Measurements from ENCODE around the gene KRTAP12-3. TPM values are rescaled to one million over a fixed set of nuclear protein-coding genes. Genes with fewer than 3 reads are reported as not detected.
"Not testable (repeated sequence)": the region's sequence is repeated elsewhere in the genome, so short reads cannot be mapped to it uniquely, and the experiment has no call there.

Gene KRTAP12-3
- polyA plus RNA-seq, 1 donor from 2014 or later = not detected

DNA sequence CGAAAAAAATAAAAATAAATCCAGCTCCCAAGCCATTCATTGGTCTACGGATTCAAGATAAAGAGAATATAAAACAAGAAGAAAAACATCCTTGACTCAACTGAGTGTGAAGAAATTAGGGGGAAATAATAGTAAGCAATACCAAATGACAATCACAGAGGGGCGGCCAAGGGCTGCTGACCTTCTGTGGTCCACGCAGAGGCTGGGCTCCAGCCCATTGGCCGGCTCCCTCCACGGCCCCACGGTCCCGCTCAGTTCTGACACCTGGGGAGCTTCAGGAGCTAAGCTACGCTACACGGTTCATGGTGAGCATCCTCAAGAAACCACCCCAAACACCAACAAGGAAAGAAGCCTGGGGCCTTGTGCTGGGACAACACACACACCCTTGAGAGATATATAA, 38.8 kb downstream of the KRTAP12-3 start:
- Histone ChIP-seq H3K9me3 (ENCODE audit: low read length) (peaks cover 10% of the 10 kb centered on the region), H3K9ac (ENCODE audit: low read length) (no peak overlapping the region), H3K27me3 (ENCODE audit: insufficient read depth, low read depth, low read length) (no peaks in the 10 kb centered on the region), H3K9me2 (ENCODE audit: insufficient read depth, low read length) (no peaks in the 10 kb centered on the region), H3K36me3 (ENCODE audit: insufficient read depth, low read length) (no peaks in the 10 kb centered on the region), H3K27ac (ENCODE audit: low read length) (no peak overlapping the region), H3F3A (ENCODE audit: insufficient read depth, low read length, poor library complexity, severe bottlenecking) (no peaks in the 10 kb centered on the region), H3K4me2 (ENCODE audit: low read length) (no peak overlapping the region), H3K4me3 (ENCODE audit: low read length) (no peak overlapping the region), H2AFZ (ENCODE audit: low read depth, low read length) (no peak overlapping the region), H4K20me1 (ENCODE audit: insufficient read depth) (no peaks in the 10 kb centered on the region), H3K79me2 (replicated peaks; ENCODE audit: insufficient read depth, low read length) (no peaks in the 10 kb centered on the region)
- TF ChIP-seq, protein P1, sequence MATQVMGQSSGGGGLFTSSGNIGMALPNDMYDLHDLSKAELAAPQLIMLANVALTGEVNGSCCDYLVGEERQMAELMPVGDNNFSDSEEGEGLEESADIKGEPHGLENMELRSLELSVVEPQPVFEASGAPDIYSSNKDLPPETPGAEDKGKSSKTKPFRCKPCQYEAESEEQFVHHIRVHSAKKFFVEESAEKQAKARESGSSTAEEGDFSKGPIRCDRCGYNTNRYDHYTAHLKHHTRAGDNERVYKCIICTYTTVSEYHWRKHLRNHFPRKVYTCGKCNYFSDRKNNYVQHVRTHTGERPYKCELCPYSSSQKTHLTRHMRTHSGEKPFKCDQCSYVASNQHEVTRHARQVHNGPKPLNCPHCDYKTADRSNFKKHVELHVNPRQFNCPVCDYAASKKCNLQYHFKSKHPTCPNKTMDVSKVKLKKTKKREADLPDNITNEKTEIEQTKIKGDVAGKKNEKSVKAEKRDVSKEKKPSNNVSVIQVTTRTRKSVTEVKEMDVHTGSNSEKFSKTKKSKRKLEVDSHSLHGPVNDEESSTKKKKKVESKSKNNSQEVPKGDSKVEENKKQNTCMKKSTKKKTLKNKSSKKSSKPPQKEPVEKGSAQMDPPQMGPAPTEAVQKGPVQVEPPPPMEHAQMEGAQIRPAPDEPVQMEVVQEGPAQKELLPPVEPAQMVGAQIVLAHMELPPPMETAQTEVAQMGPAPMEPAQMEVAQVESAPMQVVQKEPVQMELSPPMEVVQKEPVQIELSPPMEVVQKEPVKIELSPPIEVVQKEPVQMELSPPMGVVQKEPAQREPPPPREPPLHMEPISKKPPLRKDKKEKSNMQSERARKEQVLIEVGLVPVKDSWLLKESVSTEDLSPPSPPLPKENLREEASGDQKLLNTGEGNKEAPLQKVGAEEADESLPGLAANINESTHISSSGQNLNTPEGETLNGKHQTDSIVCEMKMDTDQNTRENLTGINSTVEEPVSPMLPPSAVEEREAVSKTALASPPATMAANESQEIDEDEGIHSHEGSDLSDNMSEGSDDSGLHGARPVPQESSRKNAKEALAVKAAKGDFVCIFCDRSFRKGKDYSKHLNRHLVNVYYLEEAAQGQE (IDR thresholded peaks at IDR 0.05; ENCODE audit: borderline replicate concordance) = no peak

DNA sequence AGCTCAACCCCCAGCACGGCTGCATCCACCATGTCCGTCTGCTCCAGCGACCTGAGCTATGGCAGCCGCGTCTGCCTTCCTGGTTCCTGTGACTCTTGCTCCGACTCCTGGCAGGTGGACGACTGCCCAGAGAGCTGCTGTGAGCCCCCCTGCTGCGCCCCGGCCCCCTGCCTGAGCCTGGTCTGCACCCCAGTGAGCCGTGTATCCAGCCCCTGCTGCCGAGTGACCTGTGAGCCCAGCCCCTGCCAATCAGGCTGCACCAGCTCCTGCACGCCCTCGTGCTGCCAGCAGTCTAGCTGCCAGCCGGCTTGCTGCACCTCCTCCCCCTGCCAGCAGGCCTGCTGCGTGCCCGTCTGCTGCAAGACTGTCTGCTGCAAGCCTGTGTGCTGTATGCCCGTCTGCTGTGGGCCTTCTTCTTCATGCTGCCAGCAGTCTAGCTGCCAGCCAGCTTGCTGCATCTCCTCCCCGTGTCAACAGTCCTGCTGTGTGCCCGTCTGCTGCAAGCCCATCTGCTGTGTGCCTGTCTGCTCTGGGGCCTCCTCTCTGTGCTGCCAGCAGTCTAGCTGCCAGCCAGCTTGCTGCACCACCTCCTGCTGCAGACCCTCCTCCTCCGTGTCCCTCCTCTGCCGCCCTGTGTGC, 39.6 kb downstream of the KRTAP12-3 start, which contains the start of gene KRTAP10-12:
Gene KRTAP10-12, plus strand, starts transcription at position 1 of the 639 bp plus-strand sequence. Its CDS starts 30 bp downstream, at position 31.
- H3K27ac ChIP-seq (ENCODE audit: low read length); H3K27me3 ChIP-seq (ENCODE audit: insufficient read depth, low read depth, low read length); H3K4me2 ChIP-seq (ENCODE audit: low read length); H3K79me2 ChIP-seq (replicated peaks; ENCODE audit: insufficient read depth, low read length); H3K9me2 ChIP-seq (ENCODE audit: insufficient read depth, low read length); H2AFZ ChIP-seq (ENCODE audit: low read depth, low read length); H3K9ac ChIP-seq (ENCODE audit: low read length); H3F3A ChIP-seq (ENCODE audit: insufficient read depth, low read length, poor library complexity, severe bottlenecking); H3K9me3 ChIP-seq (ENCODE audit: low read length); H3K36me3 ChIP-seq (ENCODE audit: insufficient read depth, low read length); H3K4me3 ChIP-seq (ENCODE audit: low read length); H4K20me1 ChIP-seq (ENCODE audit: insufficient read depth): not testable (repeated sequence)

DNA sequence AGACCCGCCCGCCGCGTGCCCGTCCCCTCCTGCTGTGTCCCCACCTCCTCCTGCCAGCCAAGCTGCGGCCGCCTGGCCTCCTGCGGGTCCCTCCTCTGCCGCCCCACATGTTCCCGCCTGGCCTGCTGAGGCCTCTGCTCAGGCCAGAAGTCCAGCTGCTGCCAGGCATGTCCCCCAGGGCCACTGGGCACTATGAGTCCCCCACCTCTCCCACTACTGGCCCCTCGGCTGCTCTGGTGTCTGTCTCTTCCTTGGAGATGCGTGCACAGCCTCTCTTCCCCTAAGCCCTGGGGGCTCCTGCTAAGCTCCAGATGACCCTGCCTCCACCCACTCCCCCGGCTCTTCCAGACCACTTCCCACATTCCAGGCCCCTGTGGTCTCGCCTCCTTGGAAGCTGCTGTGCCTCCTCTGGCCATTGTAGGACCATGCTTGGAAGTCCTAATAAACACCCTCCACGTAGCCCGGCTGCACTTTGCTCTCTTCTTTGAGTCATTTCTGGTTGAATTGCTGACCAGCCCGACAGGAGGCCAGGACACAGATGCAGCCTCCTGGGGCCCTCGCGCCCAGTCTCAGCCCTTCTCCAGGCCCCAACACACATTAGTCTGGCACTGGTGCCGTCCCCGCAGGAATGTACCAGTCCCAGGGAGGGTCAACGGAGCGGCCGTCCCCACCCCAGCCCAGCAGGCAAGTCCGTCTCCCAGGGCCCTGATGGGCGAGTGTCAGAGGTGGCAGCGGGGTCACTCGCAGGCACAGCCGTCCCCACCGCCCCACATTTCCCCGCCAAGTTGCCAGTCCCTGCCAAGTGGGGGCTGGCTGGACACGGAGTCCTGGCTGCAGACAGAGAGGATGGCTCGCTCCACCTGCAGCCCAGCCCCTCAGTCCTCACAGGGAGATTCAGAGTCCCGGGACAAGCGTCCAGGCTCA, 40.3 kb downstream of the KRTAP12-3 start:
- Histone ChIP-seq H3K27me3 (ENCODE audit: insufficient read depth, low read depth, low read length) (no peaks in the 10 kb centered on the region), H3K4me2 (ENCODE audit: low read length) (no peak overlapping the region), H2AFZ (ENCODE audit: low read depth, low read length) (no peak overlapping the region), H3K79me2 (replicated peaks; ENCODE audit: insufficient read depth, low read length) (no peaks in the 10 kb centered on the region), H3K9me3 (ENCODE audit: low read length) (peaks cover 3% of the 10 kb centered on the region), H3F3A (ENCODE audit: insufficient read depth, low read length, poor library complexity, severe bottlenecking) (no peaks in the 10 kb centered on the region), H3K36me3 (ENCODE audit: insufficient read depth, low read length) (no peaks in the 10 kb centered on the region), H3K4me3 (ENCODE audit: low read length) (no peak overlapping the region), H4K20me1 (ENCODE audit: insufficient read depth) (no peaks in the 10 kb centered on the region), H3K27ac (ENCODE audit: low read length) (no peak overlapping the region), H3K9me2 (ENCODE audit: insufficient read depth, low read length) (no peaks in the 10 kb centered on the region), H3K9ac (ENCODE audit: low read length) (no peak overlapping the region)
- TF ChIP-seq, protein P2, sequence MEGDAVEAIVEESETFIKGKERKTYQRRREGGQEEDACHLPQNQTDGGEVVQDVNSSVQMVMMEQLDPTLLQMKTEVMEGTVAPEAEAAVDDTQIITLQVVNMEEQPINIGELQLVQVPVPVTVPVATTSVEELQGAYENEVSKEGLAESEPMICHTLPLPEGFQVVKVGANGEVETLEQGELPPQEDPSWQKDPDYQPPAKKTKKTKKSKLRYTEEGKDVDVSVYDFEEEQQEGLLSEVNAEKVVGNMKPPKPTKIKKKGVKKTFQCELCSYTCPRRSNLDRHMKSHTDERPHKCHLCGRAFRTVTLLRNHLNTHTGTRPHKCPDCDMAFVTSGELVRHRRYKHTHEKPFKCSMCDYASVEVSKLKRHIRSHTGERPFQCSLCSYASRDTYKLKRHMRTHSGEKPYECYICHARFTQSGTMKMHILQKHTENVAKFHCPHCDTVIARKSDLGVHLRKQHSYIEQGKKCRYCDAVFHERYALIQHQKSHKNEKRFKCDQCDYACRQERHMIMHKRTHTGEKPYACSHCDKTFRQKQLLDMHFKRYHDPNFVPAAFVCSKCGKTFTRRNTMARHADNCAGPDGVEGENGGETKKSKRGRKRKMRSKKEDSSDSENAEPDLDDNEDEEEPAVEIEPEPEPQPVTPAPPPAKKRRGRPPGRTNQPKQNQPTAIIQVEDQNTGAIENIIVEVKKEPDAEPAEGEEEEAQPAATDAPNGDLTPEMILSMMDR (IDR thresholded peaks at IDR 0.05; ENCODE audit: poor library complexity, severe bottlenecking) = no peak
- TF ChIP-seq TAF1 (IDR thresholded peaks at IDR 0.05; ENCODE audit: low read depth) (no peak), EP300 (conservative IDR thresholded peaks at IDR 0.05; ENCODE audit: poor library complexity, severe bottlenecking) (no peak), RAD21 (conservative IDR thresholded peaks at IDR 0.05) (no peak), EZH2 (IDR thresholded peaks at IDR 0.05; ENCODE audit: borderline replicate concordance, insufficient read depth, low read length, poor library complexity, severe bottlenecking) (no peak), MXI1 (conservative IDR thresholded peaks at IDR 0.05; ENCODE audit: poor library complexity, severe bottlenecking) (no peak), POLR2AphosphoS5 (IDR thresholded peaks at IDR 0.05) (no peak), SMC3 (conservative IDR thresholded peaks at IDR 0.05; ENCODE audit: poor library complexity) (no peak)
- TF ChIP-seq, protein P1 (IDR thresholded peaks at IDR 0.05; ENCODE audit: borderline replicate concordance) = no peak

All from neural cell (in vitro differentiated cells).